22Rv1 (cell line): ENCODE measurements around the gene DAB2.
"Not testable (repeated sequence)": the region's sequence is repeated elsewhere in the genome, so short reads cannot be mapped to it uniquely, and the experiment has no call there.

Source experiments
- H3K27ac ChIP-seq: fragments of 450-650 bp; 2 replicates; pipeline ENCODE4 v1.5.1; 2017
- ZFX ChIP-seq: fragments of 450-650 bp; IDR thresholded peaks from 2 replicates; pipeline ENCODE4 v1.6.1; 2017; ENCODE audit warnings: antibody characterized with exemption, borderline replicate concordance
- TF ChIP-seq, protein P1 (sequence below): fragments of 450-650 bp; IDR thresholded peaks from 2 replicates; pipeline ENCODE4 v1.5.1; 2017; ENCODE audit warnings: mild to moderate bottlenecking

Gene DAB2

GRCh38 chr5:39349484-39349883 lies 75.3 kb downstream of the DAB2 start:
- TF ChIP-seq, protein P1, sequence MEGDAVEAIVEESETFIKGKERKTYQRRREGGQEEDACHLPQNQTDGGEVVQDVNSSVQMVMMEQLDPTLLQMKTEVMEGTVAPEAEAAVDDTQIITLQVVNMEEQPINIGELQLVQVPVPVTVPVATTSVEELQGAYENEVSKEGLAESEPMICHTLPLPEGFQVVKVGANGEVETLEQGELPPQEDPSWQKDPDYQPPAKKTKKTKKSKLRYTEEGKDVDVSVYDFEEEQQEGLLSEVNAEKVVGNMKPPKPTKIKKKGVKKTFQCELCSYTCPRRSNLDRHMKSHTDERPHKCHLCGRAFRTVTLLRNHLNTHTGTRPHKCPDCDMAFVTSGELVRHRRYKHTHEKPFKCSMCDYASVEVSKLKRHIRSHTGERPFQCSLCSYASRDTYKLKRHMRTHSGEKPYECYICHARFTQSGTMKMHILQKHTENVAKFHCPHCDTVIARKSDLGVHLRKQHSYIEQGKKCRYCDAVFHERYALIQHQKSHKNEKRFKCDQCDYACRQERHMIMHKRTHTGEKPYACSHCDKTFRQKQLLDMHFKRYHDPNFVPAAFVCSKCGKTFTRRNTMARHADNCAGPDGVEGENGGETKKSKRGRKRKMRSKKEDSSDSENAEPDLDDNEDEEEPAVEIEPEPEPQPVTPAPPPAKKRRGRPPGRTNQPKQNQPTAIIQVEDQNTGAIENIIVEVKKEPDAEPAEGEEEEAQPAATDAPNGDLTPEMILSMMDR = no peak
- no peak for TF ChIP-seq ZFX
- no peak overlapping the region for H3K27ac ChIP-seq

DNA sequence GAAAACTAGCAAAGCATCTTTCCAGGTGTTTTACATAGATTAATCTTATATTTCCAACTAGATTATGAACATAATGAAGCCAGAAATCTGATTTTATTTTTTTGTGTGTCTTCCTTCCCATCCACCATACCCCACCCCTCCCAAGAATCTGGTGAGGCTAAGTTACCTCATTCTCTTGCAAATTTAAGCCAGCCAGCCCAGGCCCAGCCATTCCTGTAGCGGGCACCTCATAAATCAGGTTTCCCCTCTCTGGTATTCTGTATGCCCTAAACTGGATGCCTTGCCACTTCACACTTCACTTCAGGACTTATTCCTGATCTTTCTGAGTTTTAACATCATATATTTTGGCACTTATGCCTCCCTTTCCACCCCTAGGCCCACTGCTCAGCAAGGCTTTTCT lies 82.3 kb downstream of the DAB2 start:
- no peak for TF ChIP-seq ZFX
- TF ChIP-seq, protein P1 = no peak
- H3K27ac ChIP-seq = no peak overlapping the region

GRCh38 chr5:39341896-39342295 lies 82.9 kb downstream of the DAB2 start:
- TF ChIP-seq, protein P1 = no peak
- TF ChIP-seq ZFX = no peak

DNA sequence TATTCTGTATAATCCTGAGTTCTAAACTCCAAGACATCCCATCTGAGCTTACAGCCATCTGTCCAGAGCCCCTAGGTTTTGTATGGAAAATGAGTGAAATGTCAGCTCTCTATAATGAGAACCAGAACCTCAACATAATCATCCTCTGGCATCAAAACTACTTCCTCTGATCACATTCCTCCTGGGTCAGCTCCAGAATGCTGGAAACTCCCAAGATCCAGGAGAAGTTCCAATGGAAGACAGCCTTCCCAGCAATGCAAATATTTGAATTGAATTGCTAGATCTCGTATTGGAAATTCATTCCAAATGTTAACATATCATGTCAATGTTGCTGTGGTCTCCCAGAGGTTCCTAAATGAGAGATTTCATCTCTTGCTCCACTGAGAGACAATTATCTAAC lies 84.3 kb downstream of the DAB2 start:
- H3K27ac ChIP-seq = no peak overlapping the region
- TF ChIP-seq, protein P1 = no peak
- TF ChIP-seq ZFX = no peak

More at GRCh38 chr5:39341896-39342295, 82.9 kb downstream of the DAB2 start:
- no peak overlapping the region for H3K27ac ChIP-seq

GRCh38 chr5:39337252-39337915 lies 87.4 kb downstream of the DAB2 start:
- H3K27ac ChIP-seq = no peak overlapping the region

DNA sequence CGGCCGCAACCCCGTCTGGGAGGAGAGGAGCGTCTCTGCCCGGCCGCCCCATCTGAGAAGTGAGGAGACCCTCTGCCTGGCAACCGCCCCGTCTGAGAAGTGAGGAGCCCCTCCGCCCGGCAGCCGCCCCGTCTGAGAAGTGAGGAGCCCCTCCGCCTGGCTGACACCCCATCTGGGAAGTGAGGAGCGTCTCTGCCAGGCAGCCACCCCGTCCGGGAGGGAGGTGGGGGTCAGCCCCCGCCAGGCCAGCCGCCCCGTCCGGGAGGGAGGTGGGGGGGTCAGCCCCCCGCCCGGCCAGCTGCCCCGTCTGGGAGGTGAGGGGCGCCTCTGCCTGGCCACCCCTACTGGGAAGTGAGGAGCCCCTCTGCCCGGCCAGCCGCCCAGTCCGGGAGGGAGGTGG lies 90.5 kb downstream of the DAB2 start:
- not testable (repeated sequence) for H3K27ac ChIP-seq

More at GRCh38 chr5:39337252-39337915, 87.4 kb downstream of the DAB2 start:
- TF ChIP-seq, protein P1 = no peak
- no peak for TF ChIP-seq ZFX

GRCh38 chr5:39333104-39333503 lies 91.7 kb downstream of the DAB2 start:
- TF ChIP-seq ZFX = no peak
- TF ChIP-seq, protein P1 = no peak
- no peak overlapping the region for H3K27ac ChIP-seq
